PFSK-1 (cell line): ENCODE measurements around the gene CRB1.

ENCODE experiments used
- FOXP2 ChIP-seq: optimal IDR thresholded peaks from 2 replicates; pipeline ENCODE3; 2011; ENCODE audit warnings: borderline replicate concordance, control low read depth, inconsistent platforms; ENCODE audit not compliant: insufficient read depth; ENCODE audit errors: extremely low read length, extremely low read depth
- POLR2AphosphoS5 ChIP-seq: IDR thresholded peaks from 2 replicates; pipeline ENCODE4 v1.6.1; 2012; ENCODE audit warnings: low read depth, mild to moderate bottlenecking, control low read depth, low read length, moderate library complexity
- REST ChIP-seq, 2 experiments: IDR thresholded peaks; 2 replicates each; pipeline versions ENCODE4 v1.6.1 to v1.8.0; 2011 to 2012; ENCODE audit warnings: low read depth in 2 of 2, low read length in 2 of 2, control low read depth in 1 of 2, inconsistent platforms in 1 of 2, mild to moderate bottlenecking in 1 of 2, moderate library complexity in 1 of 2; ENCODE audit not compliant: insufficient read depth in 1 of 2
- SIN3A ChIP-seq: IDR thresholded peaks from 2 replicates; pipeline ENCODE4 v1.6.1; 2012; ENCODE audit warnings: mild to moderate bottlenecking, low read length, moderate library complexity, borderline replicate concordance; ENCODE audit not compliant: insufficient read depth
- TAF1 ChIP-seq: IDR thresholded peaks from 2 replicates; pipeline ENCODE4 v1.6.1; 2012; ENCODE audit warnings: low read length, control low read depth, borderline replicate concordance; ENCODE audit not compliant: insufficient read depth

The CRB1 gene

GRCh38 chr1:197252973-197253372 is 15.1 kb upstream of the CRB1 start:
- no peak for TF ChIP-seq TAF1
- no peak for TF ChIP-seq POLR2AphosphoS5
- TF ChIP-seq FOXP2, result no peak
- no peak for TF ChIP-seq REST (IDR thresholded peaks at IDR 0.05; ENCODE audit: insufficient read depth in 1 of 2, low read depth in 2 of 2, low read length in 2 of 2)
- no peak for TF ChIP-seq SIN3A

- no peak for TF ChIP-seq TAF1
- TF ChIP-seq SIN3A, result no peak
- no peak for TF ChIP-seq POLR2AphosphoS5
- no peak for TF ChIP-seq FOXP2
- TF ChIP-seq REST (IDR thresholded peaks at IDR 0.05; ENCODE audit: insufficient read depth in 1 of 2, low read depth in 2 of 2, low read length in 2 of 2), result no peak
These were observed 13.2 kb upstream of the CRB1 start for GRCh38 chr1:197254866-197255265.

GRCh38 chr1:197264936-197265567 is 3.0 kb upstream of the CRB1 start:
- TF ChIP-seq SIN3A (no peak), TAF1 (no peak), POLR2AphosphoS5 (no peak), FOXP2 (no peak), REST (IDR thresholded peaks at IDR 0.05; ENCODE audit: insufficient read depth in 1 of 2, low read depth in 2 of 2, low read length in 2 of 2) (no peak)

- no peak for TF ChIP-seq TAF1
- TF ChIP-seq POLR2AphosphoS5, result no peak
- no peak for TF ChIP-seq REST (IDR thresholded peaks at IDR 0.05; ENCODE audit: insufficient read depth in 1 of 2, low read depth in 2 of 2, low read length in 2 of 2)
- TF ChIP-seq FOXP2, result no peak
- TF ChIP-seq SIN3A, result no peak
These were observed 1.0 kb downstream of the CRB1 start for GRCh38 chr1:197269053-197269452.
